ENCODE results near the gene KLK3. TPM values are rescaled to one million over a fixed set of nuclear protein-coding genes. Genes with fewer than 3 reads are reported as not detected.

Gene KLK3
- total RNA-seq, 2 donors from 2014 or later = not detected

GRCh38 chr19:50861010-50861409 is 6.3 kb downstream of the KLK3 start:
- no peak overlapping the region for H3K27ac Mint-ChIP-seq
- no peaks in the 10 kb centered on the region for H3K9me3 Mint-ChIP-seq
- no peaks in the 10 kb centered on the region for H3K36me3 Mint-ChIP-seq
- DNase-seq (ENCODE audit: low spot score) (no peak), ATAC-seq (no peak)
- H3K27me3 Mint-ChIP-seq = peaks cover 32 to 65% of the 10 kb centered on the region in 2 donors
- H3K4me3 Mint-ChIP-seq = no peak overlapping the region
- H3K4me1 Mint-ChIP-seq (ENCODE audit: low read depth in 2 of 2) = no peaks in the 10 kb centered on the region

- H3K4me1 Mint-ChIP-seq (ENCODE audit: low read depth in 2 of 2) = no peaks in the 10 kb centered on the region
- DNase-seq (ENCODE audit: low spot score) (no peak), ATAC-seq (no peak)
- no peaks in the 10 kb centered on the region for H3K9me3 Mint-ChIP-seq
- no peaks in the 10 kb centered on the region for H3K36me3 Mint-ChIP-seq
- H3K27me3 Mint-ChIP-seq = peaks cover 31 to 65% of the 10 kb centered on the region in 2 donors
- no peak overlapping the region for H3K27ac Mint-ChIP-seq
- no peak overlapping the region for H3K4me3 Mint-ChIP-seq
Measured at GRCh38 chr19:50861496-50862286, 7.0 kb downstream of the KLK3 start.

GRCh38 chr19:50869479-50869878 is 14.8 kb downstream of the KLK3 start:
- no peaks in the 10 kb centered on the region for H3K9me3 Mint-ChIP-seq
- no peak overlapping the region for H3K27ac Mint-ChIP-seq
- H3K4me3 Mint-ChIP-seq = no peak overlapping the region
- DNase-seq (ENCODE audit: low spot score) (no peak), ATAC-seq (no peak)
- H3K4me1 Mint-ChIP-seq (ENCODE audit: low read depth in 2 of 2) = peaks cover 0 to 6% of the 10 kb centered on the region in 2 donors
- no peaks in the 10 kb centered on the region for H3K36me3 Mint-ChIP-seq
- peaks cover 20 to 39% of the 10 kb centered on the region in 2 donors for H3K27me3 Mint-ChIP-seq

- no peaks in the 10 kb centered on the region for H3K36me3 Mint-ChIP-seq
- peaks cover 0 to 6% of the 10 kb centered on the region in 2 donors for H3K4me1 Mint-ChIP-seq (ENCODE audit: low read depth in 2 of 2)
- H3K4me3 Mint-ChIP-seq = no peak overlapping the region
- peaks cover 20 to 31% of the 10 kb centered on the region in 2 donors for H3K27me3 Mint-ChIP-seq
- no peak for DNase-seq (ENCODE audit: low spot score)
- ATAC-seq = peak in 1 of 2 donors; percentile 50
- H3K9me3 Mint-ChIP-seq = no peaks in the 10 kb centered on the region
- H3K27ac Mint-ChIP-seq = no peak overlapping the region
Measured at GRCh38 chr19:50870417-50871089, 15.8 kb downstream of the KLK3 start.

- ATAC-seq (no peak), DNase-seq (ENCODE audit: low spot score) (no peak)
- Mint-ChIP-seq H3K27ac (no peak within 1 kb of the TSS), H3K4me1 (ENCODE audit: low read depth in 2 of 2) (peaks cover 0 to 6% of the 10 kb centered on the region in 2 donors), H3K4me3 (no peak within 1 kb of the TSS), H3K27me3 (peaks cover 10 to 20% of the 10 kb centered on the region in 2 donors), H3K36me3 (no peaks in the 10 kb centered on the region), H3K9me3 (no peaks in the 10 kb centered on the region)
Measured at GRCh38 chr19:50873056-50873455, 18.3 kb downstream of the KLK3 start, which contains the start of gene KLK2. TSS of gene KLK2 (plus strand) at chr19:50873439. CDS start at chr19:50873474, 35 bp downstream.

- H3K27ac Mint-ChIP-seq = no peak overlapping the region
- H3K27me3 Mint-ChIP-seq = peaks cover 10 to 28% of the 10 kb centered on the region in 2 donors
- H3K9me3 Mint-ChIP-seq = no peaks in the 10 kb centered on the region
- H3K4me3 Mint-ChIP-seq = no peak overlapping the region
- DNase-seq (ENCODE audit: low spot score) = no peak
- H3K4me1 Mint-ChIP-seq (ENCODE audit: low read depth in 2 of 2) = peaks cover 0 to 6% of the 10 kb centered on the region in 2 donors
- ATAC-seq = no peak
- H3K36me3 Mint-ChIP-seq = no peaks in the 10 kb centered on the region
Measured at GRCh38 chr19:50874211-50874610, 19.5 kb downstream of the KLK3 start.

GRCh38 chr19:50875795-50876422 is 21.2 kb downstream of the KLK3 start:
- no peak overlapping the region for H3K4me3 Mint-ChIP-seq
- no peaks in the 10 kb centered on the region for H3K9me3 Mint-ChIP-seq
- DNase-seq (ENCODE audit: low spot score) (no peak), ATAC-seq (no peak)
- H3K36me3 Mint-ChIP-seq = no peaks in the 10 kb centered on the region
- H3K27me3 Mint-ChIP-seq = peaks cover 16 to 37% of the 10 kb centered on the region in 2 donors
- no peak overlapping the region for H3K27ac Mint-ChIP-seq
- H3K4me1 Mint-ChIP-seq (ENCODE audit: low read depth in 2 of 2) = peaks cover 0 to 6% of the 10 kb centered on the region in 2 donors

GRCh38 chr19:50876456-50876855 is 21.7 kb downstream of the KLK3 start:
- no peak overlapping the region for H3K4me3 Mint-ChIP-seq
- H3K27ac Mint-ChIP-seq = no peak overlapping the region
- ATAC-seq (no peak), DNase-seq (ENCODE audit: low spot score) (no peak)
- H3K27me3 Mint-ChIP-seq = peaks cover 10 to 37% of the 10 kb centered on the region in 2 donors
- H3K4me1 Mint-ChIP-seq (ENCODE audit: low read depth in 2 of 2) = peaks cover 0 to under 1% of the 10 kb centered on the region in 2 donors
- H3K9me3 Mint-ChIP-seq = no peaks in the 10 kb centered on the region
- no peaks in the 10 kb centered on the region for H3K36me3 Mint-ChIP-seq

- no peak overlapping the region for H3K27ac Mint-ChIP-seq
- H3K4me3 Mint-ChIP-seq = no peak overlapping the region
- DNase-seq (ENCODE audit: low spot score) (no peak), ATAC-seq (no peak)
- no peaks in the 10 kb centered on the region for H3K4me1 Mint-ChIP-seq (ENCODE audit: low read depth in 2 of 2)
- H3K36me3 Mint-ChIP-seq = no peaks in the 10 kb centered on the region
- H3K27me3 Mint-ChIP-seq = peaks cover 14 to 39% of the 10 kb centered on the region in 2 donors
- H3K9me3 Mint-ChIP-seq = no peaks in the 10 kb centered on the region
Measured at GRCh38 chr19:50877338-50877737, 22.6 kb downstream of the KLK3 start.

- Mint-ChIP-seq H3K36me3 (no peaks in the 10 kb centered on the region), H3K4me3 (no peak overlapping the region), H3K9me3 (no peaks in the 10 kb centered on the region), H3K4me1 (ENCODE audit: low read depth in 2 of 2) (no peaks in the 10 kb centered on the region), H3K27me3 (peaks cover 18 to 46% of the 10 kb centered on the region in 2 donors), H3K27ac (no peak overlapping the region)
- DNase-seq (ENCODE audit: low spot score) (no peak), ATAC-seq (no peak)
Measured at GRCh38 chr19:50878851-50879250, 24.1 kb downstream of the KLK3 start.

GRCh38 chr19:50880241-50880640 is 25.5 kb downstream of the KLK3 start:
- no peak overlapping the region for H3K4me3 Mint-ChIP-seq
- H3K27me3 Mint-ChIP-seq = peaks cover 21 to 53% of the 10 kb centered on the region in 2 donors
- no peak overlapping the region for H3K27ac Mint-ChIP-seq

GRCh38 chr19:50882188-50882587 is 27.5 kb downstream of the KLK3 start:
- no peak for ATAC-seq
- Mint-ChIP-seq H3K27ac (no peak overlapping the region), H3K9me3 (no peaks in the 10 kb centered on the region), H3K4me3 (no peak overlapping the region), H3K4me1 (ENCODE audit: low read depth in 2 of 2) (no peaks in the 10 kb centered on the region), H3K27me3 (peaks cover 31 to 72% of the 10 kb centered on the region in 2 donors), H3K36me3 (no peaks in the 10 kb centered on the region)
- DNase-seq (ENCODE audit: low spot score) = no peak

More at GRCh38 chr19:50880241-50880640, 25.5 kb downstream of the KLK3 start:
- DNase-seq (ENCODE audit: low spot score) (no peak), ATAC-seq (no peak)
- Mint-ChIP-seq H3K36me3 (no peaks in the 10 kb centered on the region), H3K4me1 (ENCODE audit: low read depth in 2 of 2) (no peaks in the 10 kb centered on the region), H3K9me3 (no peaks in the 10 kb centered on the region)

- no peak for ATAC-seq
- H3K36me3 Mint-ChIP-seq = no peaks in the 10 kb centered on the region
- H3K9me3 Mint-ChIP-seq = no peaks in the 10 kb centered on the region
- H3K27ac Mint-ChIP-seq = no peak overlapping the region
- peaks cover 27 to 40% of the 10 kb centered on the region in 2 donors for H3K27me3 Mint-ChIP-seq
- H3K4me1 Mint-ChIP-seq (ENCODE audit: low read depth in 2 of 2) = no peaks in the 10 kb centered on the region
- H3K4me3 Mint-ChIP-seq = no peak overlapping the region
- DNase-seq (ENCODE audit: low spot score) = peak; percentile 26
Measured at GRCh38 chr19:50889638-50890037, 34.9 kb downstream of the KLK3 start.

All from natural killer cell treated with Interleukin-12 subunit alpha and Interleukin-12 subunit beta and Interleukin-15 and Interleukin-18, amount 100 ng/mL, for 72 hours (primary cell).